ENCODE measurements around the gene HVCN1.

Gene HVCN1

GRCh38 chr12:110704231-110704630, 15.3 kb upstream of the HVCN1 start:
- DNase-seq (ENCODE audit: low spot score): no peak
- in situ Hi-C loops (cut with MboI; ENCODE audit: low sequenced_read_pairs, unreplicated experiment): no loop called here

GRCh38 chr12:110702081-110702480, 13.2 kb upstream of the HVCN1 start:
- DNase-seq (ENCODE audit: low spot score): no peak
- in situ Hi-C loops (cut with MboI; ENCODE audit: low sequenced_read_pairs, unreplicated experiment): no loop called here
- TF ChIP-seq CTCF (IDR thresholded peaks at IDR 0.05; ENCODE audit: borderline replicate concordance, control extremely low read depth, extremely low read depth, insufficient read depth, missing control alignments): no peak

More at GRCh38 chr12:110704231-110704630, 15.3 kb upstream of the HVCN1 start:
- no peak for TF ChIP-seq CTCF (IDR thresholded peaks at IDR 0.05; ENCODE audit: borderline replicate concordance, control extremely low read depth, extremely low read depth, insufficient read depth, missing control alignments)

GRCh38 chr12:110699591-110700445, 10.9 kb upstream of the HVCN1 start:
- DNase-seq (ENCODE audit: low spot score): no peak
- TF ChIP-seq CTCF (IDR thresholded peaks at IDR 0.05; ENCODE audit: borderline replicate concordance, control extremely low read depth, extremely low read depth, insufficient read depth, missing control alignments): no peak
- in situ Hi-C loops (cut with MboI; ENCODE audit: low sequenced_read_pairs, unreplicated experiment): loop anchor here (10.0 kb wide), 1 partner anchor 235 kb away; the partner anchor contains the start of genes FAM216A and GPN3

GRCh38 chr12:110698171-110698902, 9.4 kb upstream of the HVCN1 start:
- TF ChIP-seq CTCF (IDR thresholded peaks at IDR 0.05; ENCODE audit: borderline replicate concordance, control extremely low read depth, extremely low read depth, insufficient read depth, missing control alignments): peak; percentile 84
- peak; percentile 86 for DNase-seq (ENCODE audit: low spot score)
- in situ Hi-C loops (cut with MboI; ENCODE audit: low sequenced_read_pairs, unreplicated experiment): loop anchor here (10.0 kb wide), 1 partner anchor 234 kb away; the partner anchor contains the start of genes FAM216A and GPN3

GRCh38 chr12:110697236-110697635, 8.3 kb upstream of the HVCN1 start:
- in situ Hi-C loops (cut with MboI; ENCODE audit: low sequenced_read_pairs, unreplicated experiment): loop anchor here (10.0 kb wide), 1 partner anchor 232 kb away; the partner anchor contains the start of genes FAM216A and GPN3
- no peak for TF ChIP-seq CTCF (IDR thresholded peaks at IDR 0.05; ENCODE audit: borderline replicate concordance, control extremely low read depth, extremely low read depth, insufficient read depth, missing control alignments)
- DNase-seq (ENCODE audit: low spot score): no peak

- in situ Hi-C loops (cut with MboI; ENCODE audit: low sequenced_read_pairs, unreplicated experiment): loop anchor here (10.0 kb wide), 1 partner anchor 231 kb away; the partner anchor contains the start of genes FAM216A and GPN3
- TF ChIP-seq CTCF (IDR thresholded peaks at IDR 0.05; ENCODE audit: borderline replicate concordance, control extremely low read depth, extremely low read depth, insufficient read depth, missing control alignments): no peak
- DNase-seq (ENCODE audit: low spot score): no peak
Measured at GRCh38 chr12:110696283-110696682, 7.4 kb upstream of the HVCN1 start.

All from GM13976 (cell line).